Mesenchymal stem cell (in vitro differentiated cells and primary cell): ENCODE results near the gene FPR2.

Source experiments
- DNase-seq: peaks from one replicate; pipeline ENCODE4 v3.0.0-alpha.2; 2013
- H2AFZ ChIP-seq: one replicate; pipeline ENCODE4 v1.6.1; 2013; ENCODE audit warnings: low read depth, mild to moderate bottlenecking, control low read depth, inconsistent platforms, low read length, moderate library complexity
- H2AK5ac ChIP-seq: 2 replicates; pipeline ENCODE4 v1.6.1; 2013; ENCODE audit warnings: low read length, moderate library complexity, mild to moderate bottlenecking, inconsistent platforms; ENCODE audit not compliant: severe bottlenecking
- H2BK120ac ChIP-seq: one replicate; pipeline ENCODE4 v1.6.1; 2013; ENCODE audit warnings: low read depth, mild to moderate bottlenecking, inconsistent platforms, low read length, moderate library complexity
- H2BK12ac ChIP-seq, 2 experiments: one replicate each; pipeline ENCODE4 v1.6.1; 2013; ENCODE audit warnings: inconsistent platforms in 2 of 2, low read length in 2 of 2, mild to moderate bottlenecking in 2 of 2, moderate library complexity in 2 of 2, control low read depth in 1 of 2
- H2BK15ac ChIP-seq: one replicate; pipeline ENCODE4 v1.6.1; 2013; ENCODE audit warnings: mild to moderate bottlenecking, low read depth, inconsistent platforms; ENCODE audit not compliant: poor library complexity, severe bottlenecking
- H2BK5ac ChIP-seq: 2 replicates; pipeline ENCODE4 v1.6.1; 2013; ENCODE audit warnings: low read depth, mild to moderate bottlenecking, low read length, control low read depth, inconsistent platforms; ENCODE audit not compliant: poor library complexity, severe bottlenecking
- H3K14ac ChIP-seq, 2 experiments: one replicate each; pipeline ENCODE4 v1.6.1; 2013; ENCODE audit warnings: inconsistent platforms in 2 of 2, low read length in 2 of 2, control low read depth in 1 of 2, mild to moderate bottlenecking in 1 of 2, moderate library complexity in 1 of 2
- H3K18ac ChIP-seq, 2 experiments: one replicate each; pipeline ENCODE4 v1.6.1; 2013; ENCODE audit warnings: inconsistent platforms in 2 of 2, low read length in 2 of 2, control low read depth in 1 of 2, low read depth in 1 of 2, mild to moderate bottlenecking in 1 of 2
- H3K23ac ChIP-seq, 2 experiments: one replicate each; pipeline ENCODE4 v1.6.1; 2013; ENCODE audit warnings: inconsistent platforms in 2 of 2, low read length in 2 of 2, mild to moderate bottlenecking in 2 of 2, moderate library complexity in 2 of 2, control low read depth in 1 of 2
- H3K27ac ChIP-seq: 2 replicates; pipeline ENCODE4 v1.5.1; 2013; ENCODE audit warnings: mild to moderate bottlenecking, moderate library complexity, low read length, control low read depth, inconsistent platforms; ENCODE audit not compliant: poor library complexity, severe bottlenecking
- H3K27me3 ChIP-seq, 2 experiments: 2 replicates each; pipeline versions ENCODE4 v1.6.1 to v1.7.0; 2013; ENCODE audit warnings: low read length in 2 of 2, mild to moderate bottlenecking in 2 of 2, moderate library complexity in 2 of 2, control low read depth in 1 of 2, inconsistent platforms in 1 of 2; ENCODE audit not compliant: control insufficient read depth in 1 of 2, insufficient read depth in 1 of 2
- H3K36me3 ChIP-seq, 2 experiments: 2 replicates each; pipeline versions ENCODE4 v1.6.1 to v1.7.0; 2013; ENCODE audit warnings: low read length in 2 of 2, control low read depth in 1 of 2, inconsistent platforms in 1 of 2, low read depth in 1 of 2, mild to moderate bottlenecking in 1 of 2; ENCODE audit not compliant: insufficient read depth in 2 of 2, control insufficient read depth in 1 of 2
- H3K4ac ChIP-seq, 2 experiments: one replicate each; pipeline ENCODE4 v1.6.1; 2013; ENCODE audit warnings: inconsistent platforms in 2 of 2, low read length in 2 of 2, mild to moderate bottlenecking in 2 of 2, moderate library complexity in 2 of 2, control low read depth in 1 of 2, low read depth in 1 of 2
- H3K4me1 ChIP-seq: 2 replicates; pipeline ENCODE4 v1.6.1; 2013; ENCODE audit warnings: low read depth, low read length, control low read depth; ENCODE audit not compliant: control insufficient read depth, insufficient read depth
- H3K4me2 ChIP-seq: 2 replicates; pipeline ENCODE4 v1.6.1; 2013; ENCODE audit warnings: low read length, mild to moderate bottlenecking, inconsistent platforms; ENCODE audit not compliant: poor library complexity, severe bottlenecking
- H3K4me3 ChIP-seq, 2 experiments: 2 replicates each; pipeline versions ENCODE4 v1.5.1 to v1.7.0; 2013; ENCODE audit warnings: low read length in 2 of 2, mild to moderate bottlenecking in 2 of 2, control low read depth in 1 of 2, low read depth in 1 of 2; ENCODE audit not compliant: insufficient read depth in 1 of 2
- H3K79me1 ChIP-seq: replicated peaks from 2 replicates; pipeline ENCODE4 v1.6.1; 2013; ENCODE audit warnings: mild to moderate bottlenecking, control low read depth, low read length, inconsistent platforms; ENCODE audit not compliant: poor library complexity, severe bottlenecking
- H3K9ac ChIP-seq: 2 replicates; pipeline ENCODE4 v1.7.0; 2013; ENCODE audit warnings: mild to moderate bottlenecking, low read length, moderate library complexity
- H3K9me3 ChIP-seq: 2 replicates; pipeline ENCODE4 v1.7.0; 2013; ENCODE audit warnings: mild to moderate bottlenecking, low read length; ENCODE audit not compliant: control insufficient read depth
- H4K8ac ChIP-seq: one replicate; pipeline ENCODE4 v1.6.1; 2013; ENCODE audit warnings: inconsistent platforms, mild to moderate bottlenecking, low read length, moderate library complexity
- H4K91ac ChIP-seq: one replicate; pipeline ENCODE4 v1.6.1; 2013; ENCODE audit warnings: mild to moderate bottlenecking, low read length, inconsistent platforms
- WGBS: methylation state at CpG from one replicate; pipeline ENCODE4 v1.1.7; 2013; ENCODE audit warnings: mixed read lengths; 5-methylcytosine and 5-hydroxymethylcytosine counted together

Gene FPR2

GRCh38 chr19:51807925-51808324 lies 46.9 kb downstream of the FPR2 start:
- no peak overlapping the region for H3K4me3 ChIP-seq
- H3K4ac ChIP-seq: no peak overlapping the region
- no peak overlapping the region for H4K8ac ChIP-seq
- H3K4me2 ChIP-seq: no peak overlapping the region
- H2BK15ac ChIP-seq: no peak overlapping the region
- no peak overlapping the region for H2BK5ac ChIP-seq
- no peaks in the 10 kb centered on the region for H3K36me3 ChIP-seq
- H3K4me1 ChIP-seq: no peaks in the 10 kb centered on the region
- DNase-seq: no peak
- peak overlapping the region; percentile 9 for H3K9ac ChIP-seq
- H3K14ac ChIP-seq: no peak overlapping the region
- no peak overlapping the region for H2AFZ ChIP-seq
- no peak overlapping the region for H3K18ac ChIP-seq
- H2AK5ac ChIP-seq: no peak overlapping the region
- no peaks in the 10 kb centered on the region for H3K27me3 ChIP-seq
- no CpG with 5 or more reads among the region's 2 CpGs for WGBS
- H2BK120ac ChIP-seq: no peak overlapping the region
- no peaks in the 10 kb centered on the region for H3K79me1 ChIP-seq
- H3K23ac ChIP-seq: no peak overlapping the region
- H3K27ac ChIP-seq: no peak overlapping the region
- H4K91ac ChIP-seq: no peak overlapping the region
- no peaks in the 10 kb centered on the region for H3K9me3 ChIP-seq
- H2BK12ac ChIP-seq: no peak overlapping the region

GRCh38 chr19:51808333-51808986 lies 47.5 kb downstream of the FPR2 start:
- H2BK15ac ChIP-seq: no peak overlapping the region
- no peaks in the 10 kb centered on the region for H3K4me1 ChIP-seq
- H3K36me3 ChIP-seq: no peaks in the 10 kb centered on the region
- no peaks in the 10 kb centered on the region for H3K9me3 ChIP-seq
- WGBS: 78% methylated on average over 7 of the region's 8 CpGs
- H2BK5ac ChIP-seq: no peak overlapping the region
- no peak overlapping the region for H2BK120ac ChIP-seq
- H3K79me1 ChIP-seq: no peaks in the 10 kb centered on the region
- no peak overlapping the region for H3K27ac ChIP-seq
- H3K4ac ChIP-seq: no peak overlapping the region
- no peak overlapping the region for H4K91ac ChIP-seq
- H3K18ac ChIP-seq: no peak overlapping the region
- H3K23ac ChIP-seq: no peak overlapping the region
- no peaks in the 10 kb centered on the region for H3K27me3 ChIP-seq
- no peak overlapping the region for H2AK5ac ChIP-seq
- H3K9ac ChIP-seq: peak overlapping the region; percentile 40
- H3K14ac ChIP-seq: no peak overlapping the region
- no peak for DNase-seq
- H2AFZ ChIP-seq: no peak overlapping the region
- H3K4me3 ChIP-seq: no peak overlapping the region
- no peak overlapping the region for H2BK12ac ChIP-seq
- no peak overlapping the region for H4K8ac ChIP-seq
- H3K4me2 ChIP-seq: no peak overlapping the region

DNA sequence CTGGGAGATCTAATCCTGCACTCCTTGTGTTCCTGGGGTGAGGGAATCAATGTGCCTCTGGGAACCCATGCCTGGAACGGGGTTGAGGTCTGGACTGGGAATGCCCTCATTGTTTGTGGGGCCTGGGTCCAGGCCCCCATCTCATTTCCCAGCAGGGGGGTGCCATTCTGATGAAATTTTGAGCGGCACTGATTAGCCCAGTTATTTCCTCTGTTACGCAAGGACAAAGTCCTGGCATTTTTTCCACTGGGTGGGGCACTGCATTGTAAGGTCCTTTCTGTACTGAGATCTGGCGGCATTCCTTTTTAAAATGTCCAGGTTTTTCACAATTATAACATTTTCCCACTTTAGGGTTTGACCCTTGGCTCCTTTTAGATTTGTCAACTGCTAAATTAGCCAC lies 48.8 kb downstream of the FPR2 start:
- no peak for DNase-seq
- Histone ChIP-seq H4K8ac (no peak overlapping the region), H2BK5ac (no peak overlapping the region), H3K4me1 (no peaks in the 10 kb centered on the region), H2BK15ac (no peak overlapping the region), H4K91ac (no peak overlapping the region), H2BK12ac (no peak overlapping the region), H3K36me3 (no peaks in the 10 kb centered on the region), H2BK120ac (no peak overlapping the region), H3K9ac (no peak overlapping the region), H3K27me3 (no peaks in the 10 kb centered on the region), H3K9me3 (no peaks in the 10 kb centered on the region), H3K79me1 (no peaks in the 10 kb centered on the region), H3K18ac (no peak overlapping the region), H3K27ac (no peak overlapping the region), H3K23ac (no peak overlapping the region), H3K14ac (no peak overlapping the region), H2AFZ (no peak overlapping the region), H3K4ac (no peak overlapping the region), H3K4me3 (no peak overlapping the region), H2AK5ac (no peak overlapping the region), H3K4me2 (no peak overlapping the region)
- WGBS: 70% methylated on average over 4 of the region's 4 CpGs

- Histone ChIP-seq H4K8ac (no peak overlapping the region), H3K14ac (no peak overlapping the region)
- WGBS: 73% methylated on average over 7 of the region's 7 CpGs
Observed at GRCh38 chr19:51810223-51810622, 49.2 kb downstream of the FPR2 start.

More at GRCh38 chr19:51810223-51810622, 49.2 kb downstream of the FPR2 start:
- Histone ChIP-seq H3K79me1 (no peaks in the 10 kb centered on the region), H3K4me1 (no peaks in the 10 kb centered on the region), H3K4me3 (no peak overlapping the region), H2BK120ac (no peak overlapping the region), H2AFZ (no peak overlapping the region), H3K4me2 (no peak overlapping the region), H3K9ac (no peak overlapping the region), H3K36me3 (no peaks in the 10 kb centered on the region), H3K23ac (no peak overlapping the region), H2BK15ac (no peak overlapping the region), H3K27ac (no peak overlapping the region), H3K27me3 (no peaks in the 10 kb centered on the region), H3K18ac (no peak overlapping the region), H2BK12ac (no peak overlapping the region), H2AK5ac (no peak overlapping the region), H4K91ac (no peak overlapping the region), H3K4ac (no peak overlapping the region), H3K9me3 (no peaks in the 10 kb centered on the region), H2BK5ac (no peak overlapping the region)
- no peak for DNase-seq
